Effector CD8-positive, alpha-beta T cell (primary cell): ENCODE data around the gene MSI2.

Experiments used
- DNase-seq: peaks from one replicate; lab custom pipeline; 2025; lab: John Stamatoyannopoulos, UW

Gene MSI2

GRCh38 chr17:57505841-57506773 is 249.8 kb downstream of the MSI2 start:
- no peak for DNase-seq

GRCh38 chr17:57506774-57507127 is 250.4 kb downstream of the MSI2 start:
- no peak for DNase-seq

GRCh38 chr17:57507828-57508227 is 251.5 kb downstream of the MSI2 start:
- no peak for DNase-seq

GRCh38 chr17:57508671-57509070 is 252.3 kb downstream of the MSI2 start:
- DNase-seq, result no peak

- no peak for DNase-seq
Measured at GRCh38 chr17:57511475-57512123, 255.3 kb downstream of the MSI2 start.

- DNase-seq, result no peak
Measured at GRCh38 chr17:57512258-57512657, 255.9 kb downstream of the MSI2 start.

- no peak for DNase-seq
Measured at GRCh38 chr17:57512691-57513090, 256.4 kb downstream of the MSI2 start.

- no peak for DNase-seq
Measured at GRCh38 chr17:57513569-57513968, 257.2 kb downstream of the MSI2 start.

GRCh38 chr17:57514614-57515013 is 258.3 kb downstream of the MSI2 start:
- no peak for DNase-seq

- no peak for DNase-seq
Measured at GRCh38 chr17:57515662-57516211, 259.4 kb downstream of the MSI2 start.

- no peak for DNase-seq
Measured at GRCh38 chr17:57516290-57517230, 260.2 kb downstream of the MSI2 start.

GRCh38 chr17:57517273-57517631 is 260.9 kb downstream of the MSI2 start:
- DNase-seq, result no peak

GRCh38 chr17:57517632-57518456 is 261.5 kb downstream of the MSI2 start:
- DNase-seq, result no peak

- no peak for DNase-seq
Measured at GRCh38 chr17:57518587-57519581, 262.6 kb downstream of the MSI2 start.

- no peak for DNase-seq
Measured at GRCh38 chr17:57519800-57520199, 263.5 kb downstream of the MSI2 start.

GRCh38 chr17:57521606-57522005 is 265.3 kb downstream of the MSI2 start:
- DNase-seq, result no peak

GRCh38 chr17:57522042-57523005 is 266.0 kb downstream of the MSI2 start:
- DNase-seq, result no peak

- DNase-seq, result no peak
Measured at GRCh38 chr17:57523926-57524632, 267.8 kb downstream of the MSI2 start.
